Liver (tissue), 3 donors: ENCODE data around the gene SEH1L.

Experiments used
- ATF3 ChIP-seq: IDR thresholded peaks from 2 replicates; pipeline ENCODE4 v1.6.1; 2016; ENCODE audit warnings: antibody characterized with exemption
- CTCF ChIP-seq: fragments of 150-350 bp; IDR thresholded peaks from 2 replicates; pipeline ENCODE4 v1.5.1; 2017; ENCODE audit warnings: improper control_type of control experiment, low read depth, low read length; ENCODE audit not compliant: missing input control
- GABPA ChIP-seq, 2 donors: IDR thresholded peaks in 1 of 2; conservative IDR thresholded peaks in 1 of 2; 2 replicates each; pipeline ENCODE4 v1.6.1; 2016; ENCODE audit warnings: antibody characterized with exemption in 2 of 2, mild to moderate bottlenecking in 1 of 2, moderate library complexity in 1 of 2
- JUND ChIP-seq, 2 donors: IDR thresholded peaks; 2 replicates each; pipeline ENCODE4 v1.6.1; 2016; ENCODE audit warnings: antibody characterized with exemption in 2 of 2
- MAX ChIP-seq: IDR thresholded peaks from 2 replicates; pipeline ENCODE4 v1.6.1; 2016; ENCODE audit warnings: antibody characterized with exemption
- REST ChIP-seq: IDR thresholded peaks from 2 replicates; pipeline ENCODE4 v1.6.1; 2016; ENCODE audit warnings: antibody characterized with exemption, mild to moderate bottlenecking
- TAF1 ChIP-seq: conservative IDR thresholded peaks from 2 replicates; pipeline ENCODE4 v1.6.1; 2016; ENCODE audit warnings: antibody characterized with exemption, mild to moderate bottlenecking
- YY1 ChIP-seq: IDR thresholded peaks from 2 replicates; pipeline ENCODE4 v1.6.1; 2016; ENCODE audit warnings: antibody characterized with exemption, mild to moderate bottlenecking
- ZBTB33 ChIP-seq: IDR thresholded peaks from 2 replicates; pipeline ENCODE4 v1.6.1; 2016; ENCODE audit warnings: antibody characterized with exemption
- donor health status: healthy.
- donor health status: healthy.

GRCh38 chr18:12968619-12969018 lies 20.8 kb downstream of the SEH1L start:
- TF ChIP-seq CTCF (no peak), REST (no peak), JUND (IDR thresholded peaks at IDR 0.05) (no peak), TAF1 (no peak), MAX (no peak), ATF3 (no peak), YY1 (no peak), GABPA (IDR thresholded peaks at IDR 0.05 in 1 of 2, conservative IDR thresholded peaks at IDR 0.05 in 1 of 2) (no peak), ZBTB33 (no peak)
